Loucy (cell line): ENCODE results near the gene BMP6.

Experiments used
- H2AFZ ChIP-seq: fragments of 200-600 bp; sonication (generic); 2 replicates; pipeline ENCODE4 v1.6.0; 2016; ENCODE audit warnings: antibody characterized with exemption, mild to moderate bottlenecking, low read length, moderate library complexity
- H3F3A ChIP-seq: fragments of 200-600 bp; 2 replicates; pipeline ENCODE4 v1.6.0; 2016; ENCODE audit warnings: antibody characterized with exemption, low read depth, mild to moderate bottlenecking
- H3K27me3 ChIP-seq: fragments of 200-600 bp; sonication (generic); 2 replicates; pipeline ENCODE4 v1.6.1; 2014; ENCODE audit warnings: low read length, mild to moderate bottlenecking; ENCODE audit not compliant: insufficient read depth, poor library complexity, severe bottlenecking
- H3K36me3 ChIP-seq: fragments of 200-600 bp; sonication (generic); 2 replicates; pipeline ENCODE4 v1.6.1; 2016; ENCODE audit warnings: low read length; ENCODE audit not compliant: insufficient read depth
- H3K4me1 ChIP-seq: fragments of 200-600 bp; sonication (generic); 2 replicates; pipeline ENCODE4 v1.5.1; 2014; ENCODE audit warnings: low read length, mild to moderate bottlenecking; ENCODE audit not compliant: insufficient read depth, poor library complexity, severe bottlenecking
- H3K4me2 ChIP-seq: fragments of 200-600 bp; sonication (generic); 2 replicates; pipeline ENCODE4 v1.6.0; 2014; ENCODE audit warnings: antibody characterized with exemption, low read length, low read depth, mild to moderate bottlenecking; ENCODE audit not compliant: poor library complexity, severe bottlenecking
- H3K4me3 ChIP-seq: fragments of 200-600 bp; sonication (generic); 2 replicates; pipeline ENCODE4 v1.5.1; 2014; ENCODE audit warnings: low read length, mild to moderate bottlenecking, mixed read lengths; ENCODE audit not compliant: poor library complexity, severe bottlenecking
- H3K79me2 ChIP-seq: fragments of 200-600 bp; sonication (generic); 2 replicates; pipeline ENCODE4 v1.6.1; 2014; ENCODE audit warnings: low read length; ENCODE audit not compliant: insufficient read depth
- H3K9ac ChIP-seq: fragments of 200-600 bp; sonication (generic); 2 replicates; pipeline ENCODE4 v1.6.0; 2014; ENCODE audit warnings: mild to moderate bottlenecking, low read depth, low read length, moderate library complexity; ENCODE audit not compliant: poor library complexity, severe bottlenecking
- H3K9me2 ChIP-seq: fragments of 200-600 bp; sonication (generic); replicated peaks from 2 replicates; pipeline ENCODE4 v1.6.1; 2016; ENCODE audit warnings: low read depth, low read length, mixed read lengths
- H3K9me3 ChIP-seq: fragments of 200-600 bp; sonication (generic); 2 replicates; pipeline ENCODE4 v1.6.1; 2014; ENCODE audit warnings: mild to moderate bottlenecking, antibody characterized with exemption, low read length, low read depth; ENCODE audit not compliant: insufficient read depth
- H4K20me1 ChIP-seq: fragments of 200-600 bp; sonication (generic); 2 replicates; pipeline ENCODE4 v1.6.0; 2014; ENCODE audit warnings: antibody characterized with exemption, low read length, mild to moderate bottlenecking; ENCODE audit not compliant: insufficient read depth, poor library complexity, severe bottlenecking
- EZH2phosphoT487 ChIP-seq: fragments of 200-600 bp; IDR thresholded peaks from 2 replicates; pipeline ENCODE4 v1.6.1; 2018; ENCODE audit warnings: antibody characterized with exemption, mild to moderate bottlenecking, moderate library complexity, borderline replicate concordance
- TF ChIP-seq, protein P1 (sequence below): fragments of 200-600 bp; sonication (generic); conservative IDR thresholded peaks from 2 replicates; pipeline ENCODE4 v1.5.1; 2014; ENCODE audit warnings: mild to moderate bottlenecking, antibody characterized with exemption, low read length

Gene BMP6

DNA sequence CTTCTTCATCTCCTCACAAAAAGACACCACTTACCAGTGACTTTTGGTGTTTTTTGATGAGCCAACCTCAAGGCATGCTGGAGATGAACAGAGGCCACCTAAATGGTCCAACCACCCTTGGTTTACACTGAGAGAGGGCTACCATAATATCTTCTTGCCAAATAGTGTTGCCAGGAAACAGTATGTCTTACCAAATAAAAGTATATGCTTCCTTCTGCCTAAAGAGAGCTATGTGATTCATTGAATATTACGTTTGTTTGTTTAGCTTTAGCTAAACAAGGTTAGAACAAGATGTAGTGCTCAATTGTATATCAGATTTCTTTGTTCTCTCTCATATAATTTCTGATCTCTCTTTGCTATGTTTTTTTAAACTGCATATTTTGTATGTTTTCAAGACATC is 40.6 kb upstream of the BMP6 start:
- Histone ChIP-seq H3K4me1 (no peaks in the 10 kb centered on the region), H3K4me3 (no peak overlapping the region), H3K9me2 (no peaks in the 10 kb centered on the region), H3K79me2 (no peaks in the 10 kb centered on the region), H3K4me2 (no peak overlapping the region), H4K20me1 (no peaks in the 10 kb centered on the region), H2AFZ (no peak overlapping the region), H3K27me3 (no peaks in the 10 kb centered on the region), H3K9ac (no peak overlapping the region), H3K9me3 (no peaks in the 10 kb centered on the region), H3K36me3 (no peaks in the 10 kb centered on the region), H3F3A (no peaks in the 10 kb centered on the region)
- no peak for TF ChIP-seq EZH2phosphoT487
- TF ChIP-seq, protein P1, sequence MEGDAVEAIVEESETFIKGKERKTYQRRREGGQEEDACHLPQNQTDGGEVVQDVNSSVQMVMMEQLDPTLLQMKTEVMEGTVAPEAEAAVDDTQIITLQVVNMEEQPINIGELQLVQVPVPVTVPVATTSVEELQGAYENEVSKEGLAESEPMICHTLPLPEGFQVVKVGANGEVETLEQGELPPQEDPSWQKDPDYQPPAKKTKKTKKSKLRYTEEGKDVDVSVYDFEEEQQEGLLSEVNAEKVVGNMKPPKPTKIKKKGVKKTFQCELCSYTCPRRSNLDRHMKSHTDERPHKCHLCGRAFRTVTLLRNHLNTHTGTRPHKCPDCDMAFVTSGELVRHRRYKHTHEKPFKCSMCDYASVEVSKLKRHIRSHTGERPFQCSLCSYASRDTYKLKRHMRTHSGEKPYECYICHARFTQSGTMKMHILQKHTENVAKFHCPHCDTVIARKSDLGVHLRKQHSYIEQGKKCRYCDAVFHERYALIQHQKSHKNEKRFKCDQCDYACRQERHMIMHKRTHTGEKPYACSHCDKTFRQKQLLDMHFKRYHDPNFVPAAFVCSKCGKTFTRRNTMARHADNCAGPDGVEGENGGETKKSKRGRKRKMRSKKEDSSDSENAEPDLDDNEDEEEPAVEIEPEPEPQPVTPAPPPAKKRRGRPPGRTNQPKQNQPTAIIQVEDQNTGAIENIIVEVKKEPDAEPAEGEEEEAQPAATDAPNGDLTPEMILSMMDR: no peak

GRCh38 chr6:7687145-7688111 is 38.5 kb upstream of the BMP6 start:
- TF ChIP-seq, protein P1: no peak
- no peak for TF ChIP-seq EZH2phosphoT487

DNA sequence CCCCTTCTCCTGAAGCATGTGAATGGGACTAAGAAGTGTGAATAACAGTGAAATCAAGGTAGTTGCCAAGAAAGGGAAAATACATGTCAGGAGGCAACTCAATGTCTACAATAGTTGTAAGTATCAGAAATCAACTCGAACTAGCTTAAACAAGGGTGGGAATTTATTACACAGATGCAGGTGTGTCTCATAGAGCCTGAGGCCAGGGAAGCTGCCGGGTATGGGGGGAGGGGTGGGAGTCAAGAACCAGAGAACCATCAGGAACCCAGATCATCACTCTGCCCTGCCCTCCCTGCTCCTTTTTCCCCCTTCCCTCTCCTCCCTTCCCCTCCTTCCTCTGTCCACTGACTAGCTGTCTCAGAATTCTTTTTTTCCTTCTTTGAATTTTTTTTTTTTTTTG is 34.9 kb upstream of the BMP6 start:
- Histone ChIP-seq H3K36me3 (no peaks in the 10 kb centered on the region), H3K4me1 (no peaks in the 10 kb centered on the region), H3K27me3 (no peaks in the 10 kb centered on the region), H3K9me3 (no peaks in the 10 kb centered on the region), H3K9me2 (no peaks in the 10 kb centered on the region), H4K20me1 (no peaks in the 10 kb centered on the region), H3F3A (no peaks in the 10 kb centered on the region), H3K79me2 (no peaks in the 10 kb centered on the region), H3K9ac (no peak overlapping the region), H3K4me3 (no peak overlapping the region), H3K4me2 (no peak overlapping the region), H2AFZ (no peak overlapping the region)
- TF ChIP-seq EZH2phosphoT487: no peak

More at GRCh38 chr6:7687145-7688111, 38.5 kb upstream of the BMP6 start:
- Histone ChIP-seq H3K4me2 (no peak overlapping the region), H4K20me1 (no peaks in the 10 kb centered on the region), H3K27me3 (no peaks in the 10 kb centered on the region), H3K4me1 (no peaks in the 10 kb centered on the region), H2AFZ (no peak overlapping the region), H3K9me3 (no peaks in the 10 kb centered on the region), H3K36me3 (no peaks in the 10 kb centered on the region), H3K4me3 (no peak overlapping the region), H3K9ac (no peak overlapping the region), H3F3A (no peaks in the 10 kb centered on the region), H3K79me2 (no peaks in the 10 kb centered on the region), H3K9me2 (no peaks in the 10 kb centered on the region)
